Measurements from ENCODE around the gene ZNF79. TPM values are rescaled to one million over a fixed set of nuclear protein-coding genes. Genes with fewer than 3 reads are reported as not detected.

Gene ZNF79
- 1 to 10 TPM; 6.2 to 6.6 TPM for total RNA-seq
- long read RNA-seq, partial matches to known transcripts = 2 of 7 reads
- long read RNA-seq, other reads (novel, unspliced or antisense) = 4 of 7 reads

- intact Hi-C loops (cut with DNase I) = loop anchor here in 1 of 2 donors (1.0 kb wide), 1 partner anchor 27 kb away; the partner anchor contains the start of genes LRSAM1 and RPL12
- DNase-seq (peak; percentile 95), ATAC-seq (peak; percentile 97 to 98)
Observed at GRCh38 chr9:127423934-127424675, at the start of gene ZNF79. Gene ZNF79 (plus strand): TSS chr9:127424382. CDS start chr9:127424788, 406 bp downstream.

DNA sequence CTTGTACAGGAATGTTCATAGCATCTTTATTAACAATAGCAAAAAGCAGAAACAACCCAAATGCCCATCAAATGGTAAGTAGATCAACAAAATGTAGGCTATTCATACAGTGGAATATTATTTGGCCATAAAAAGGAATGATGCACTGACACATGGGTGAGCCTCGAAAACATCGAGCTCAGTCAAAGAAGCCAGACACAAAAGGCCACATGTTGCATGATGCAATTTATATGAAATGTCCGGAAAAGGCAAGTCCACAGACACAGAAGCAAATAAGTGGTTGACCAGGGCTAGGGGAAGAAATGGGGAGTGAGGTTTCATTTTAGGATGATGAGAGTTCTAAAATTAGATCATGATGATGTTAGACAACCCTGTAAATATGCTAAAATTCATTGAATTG lies 43.7 kb upstream of the ZNF79 start:
- DNase-seq (no peak), ATAC-seq (no peak)
- intact Hi-C loops (cut with DNase I) = no loop called here

DNA sequence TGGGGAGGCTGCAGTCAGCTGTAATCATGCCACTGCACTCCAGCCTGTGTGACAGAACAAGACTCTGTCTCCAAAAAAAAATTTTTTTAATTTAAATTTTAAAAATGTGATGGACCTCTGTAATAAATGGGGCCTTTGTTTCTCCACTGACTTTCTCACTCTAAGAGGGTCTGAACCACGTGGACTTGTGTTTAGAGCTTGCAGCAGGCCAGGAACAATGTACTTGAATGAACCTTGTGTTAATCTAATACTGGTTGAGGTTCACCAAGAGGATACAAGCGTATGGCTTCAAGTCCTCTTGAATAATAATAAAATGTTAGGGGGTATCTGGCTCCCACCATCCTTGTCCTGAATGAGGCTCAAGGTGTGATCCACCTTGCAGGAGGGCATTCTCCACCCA lies 41.6 kb upstream of the ZNF79 start:
- intact Hi-C loops (cut with DNase I) = no loop called here
- no peak for DNase-seq
- ATAC-seq = no peak

- intact Hi-C loops (cut with DNase I) = no loop called here
- DNase-seq (no peak), ATAC-seq (no peak)
Observed at GRCh38 chr9:127384016-127384730, 40.0 kb upstream of the ZNF79 start.

DNA sequence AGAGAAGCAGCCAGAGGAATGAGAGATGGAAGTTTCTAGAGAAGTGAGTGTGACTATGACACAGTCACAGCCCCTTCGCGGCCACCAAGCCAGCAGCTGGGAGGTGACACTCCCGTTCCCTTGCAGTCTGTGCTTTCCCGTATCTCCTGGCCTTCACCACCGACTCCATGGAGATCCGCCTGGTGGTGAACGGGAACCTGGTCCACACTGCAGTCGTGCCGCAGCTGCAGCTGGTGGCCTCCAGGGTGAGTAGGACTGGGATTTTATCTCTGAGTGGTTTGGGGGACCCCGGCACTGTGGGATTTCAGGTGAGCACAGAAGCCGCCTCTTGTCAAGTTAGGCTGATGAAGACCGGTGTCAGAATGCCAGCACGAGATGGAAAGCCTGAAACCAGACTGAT lies 39.3 kb upstream of the ZNF79 start:
- intact Hi-C loops (cut with DNase I) = no loop called here
- no peak for DNase-seq
- ATAC-seq = no peak

DNA sequence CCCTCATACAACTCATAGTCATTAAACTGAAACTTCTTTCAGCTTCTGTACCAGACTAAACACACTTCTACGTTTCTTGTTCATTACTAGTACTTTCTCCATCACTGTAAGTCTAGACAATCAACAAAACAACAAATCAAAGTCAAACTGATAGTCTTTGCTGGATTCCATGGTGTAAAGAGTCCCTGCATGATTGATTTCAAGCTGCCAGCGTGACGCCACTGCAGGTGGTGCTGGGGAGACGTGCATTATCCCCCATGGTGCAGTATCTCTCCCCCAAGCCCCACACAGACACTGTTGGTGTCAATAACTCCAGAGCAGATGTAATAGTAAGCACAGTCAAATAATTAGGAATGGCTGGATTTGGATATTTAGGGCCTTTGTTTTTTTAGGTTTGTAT lies 37.9 kb upstream of the ZNF79 start:
- intact Hi-C loops (cut with DNase I) = no loop called here
- no peak for ATAC-seq
- DNase-seq = no peak

DNA sequence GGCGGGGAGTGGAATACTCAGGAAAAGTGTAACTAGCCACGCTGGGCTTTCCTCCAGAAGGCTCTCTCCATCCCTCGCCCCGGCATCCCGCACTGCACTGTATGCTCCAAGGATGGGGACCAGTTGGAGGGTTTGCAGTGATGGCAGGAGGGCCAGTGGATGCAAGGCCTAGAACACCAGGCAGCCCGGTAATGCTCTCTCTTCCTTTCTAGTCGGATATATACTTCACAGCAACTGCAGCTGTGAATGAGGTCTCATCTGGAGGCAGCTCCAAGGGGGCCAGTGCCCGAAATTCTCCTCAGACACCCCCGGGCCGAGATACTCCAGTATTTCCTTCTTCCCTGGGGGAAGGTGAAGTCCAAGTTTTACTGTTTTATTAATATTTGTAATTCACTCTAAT lies 37.2 kb upstream of the ZNF79 start:
- DNase-seq (no peak), ATAC-seq (no peak)
- intact Hi-C loops (cut with DNase I) = no loop called here

DNA sequence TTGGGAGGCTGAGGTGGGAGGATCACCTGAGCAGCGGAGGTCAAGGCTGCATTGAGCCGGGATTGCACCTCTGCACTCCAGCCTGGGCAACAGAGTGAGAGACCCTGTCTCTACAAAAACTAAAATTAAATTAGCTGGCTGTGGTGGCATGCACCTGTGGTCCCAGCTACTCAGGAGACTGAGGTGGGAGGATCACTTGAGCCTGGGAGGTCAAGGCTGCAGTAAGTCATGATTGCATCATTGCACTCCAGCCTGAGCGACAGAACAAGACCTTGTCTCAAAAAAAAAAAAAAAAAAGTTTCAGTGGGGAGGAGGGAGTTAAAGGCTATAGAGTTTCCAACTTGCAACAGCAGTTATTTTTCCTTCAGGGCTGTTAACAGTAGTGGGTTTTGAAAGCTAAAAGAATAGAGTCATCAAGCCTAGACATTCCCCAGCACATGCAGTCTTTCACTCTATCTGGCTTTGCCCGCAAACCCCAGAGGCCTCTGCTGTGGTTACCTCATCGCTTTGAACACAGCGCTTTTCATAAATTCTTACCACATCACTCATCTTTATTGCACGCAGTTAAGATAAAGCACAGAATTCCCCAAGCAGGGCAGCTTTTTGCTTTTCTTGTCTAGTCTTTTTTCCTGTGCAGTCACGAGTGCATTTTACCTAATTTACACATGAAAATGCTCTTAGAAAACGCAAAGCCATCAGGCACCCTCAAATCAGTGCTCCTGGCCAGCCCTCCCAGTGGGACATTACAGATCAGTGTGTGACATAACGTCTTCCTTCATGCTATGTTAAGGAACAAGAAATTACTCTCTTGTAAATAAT lies 35.9 kb upstream of the ZNF79 start:
- intact Hi-C loops (cut with DNase I) = no loop called here
- DNase-seq = peak; percentile 59
- peak; percentile 90 to 97 for ATAC-seq

GRCh38 chr9:127388856-127389238 lies 35.3 kb upstream of the ZNF79 start:
- DNase-seq (no peak), ATAC-seq (peak in 1 of 2 donors; percentile 19)
- intact Hi-C loops (cut with DNase I) = no loop called here

DNA sequence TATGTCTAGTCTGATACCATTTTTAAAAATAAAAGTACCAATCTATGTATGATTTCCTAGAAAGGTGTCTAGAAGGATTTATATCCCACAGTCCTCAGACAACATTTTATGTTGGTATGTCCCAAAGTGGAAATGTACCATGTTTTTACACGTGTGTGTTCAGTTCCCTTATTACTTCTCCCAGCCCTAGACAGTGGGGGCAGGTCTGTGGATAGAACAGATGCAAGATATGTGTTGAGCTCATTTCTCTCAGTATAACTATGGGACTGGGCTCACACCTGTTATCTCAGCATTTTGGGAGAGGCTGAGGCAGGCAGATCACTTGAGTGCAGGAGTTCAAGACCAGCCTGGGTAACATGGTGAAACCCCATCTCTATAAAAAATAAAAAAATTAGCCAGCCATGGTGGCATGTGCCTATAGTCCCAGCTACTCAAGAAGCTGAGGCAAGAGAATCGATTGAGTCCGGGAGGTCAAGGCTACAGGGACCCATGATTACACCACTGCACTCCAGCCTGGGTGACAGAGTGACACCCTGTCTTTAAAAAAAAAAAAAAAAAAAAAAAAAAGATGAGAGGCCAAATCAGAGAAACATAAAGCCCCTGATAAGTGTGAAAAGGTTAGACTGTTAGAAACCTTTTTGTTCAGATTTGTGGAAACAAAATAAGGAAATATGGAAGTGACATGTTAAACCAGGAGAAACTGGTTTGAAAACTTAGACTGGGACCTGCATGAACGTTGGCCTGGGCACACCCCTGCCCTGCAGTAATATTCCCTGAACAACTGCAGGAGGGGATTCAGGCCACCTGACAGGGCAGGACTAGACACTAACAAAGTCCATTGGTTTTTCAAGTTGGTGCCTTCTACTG lies 34.6 kb upstream of the ZNF79 start:
- intact Hi-C loops (cut with DNase I) = no loop called here
- no peak for ATAC-seq
- no peak for DNase-seq

- no peak for DNase-seq
- intact Hi-C loops (cut with DNase I) = no loop called here
- ATAC-seq = no peak
Observed at GRCh38 chr9:127390248-127390545, 34.0 kb upstream of the ZNF79 start.

DNA sequence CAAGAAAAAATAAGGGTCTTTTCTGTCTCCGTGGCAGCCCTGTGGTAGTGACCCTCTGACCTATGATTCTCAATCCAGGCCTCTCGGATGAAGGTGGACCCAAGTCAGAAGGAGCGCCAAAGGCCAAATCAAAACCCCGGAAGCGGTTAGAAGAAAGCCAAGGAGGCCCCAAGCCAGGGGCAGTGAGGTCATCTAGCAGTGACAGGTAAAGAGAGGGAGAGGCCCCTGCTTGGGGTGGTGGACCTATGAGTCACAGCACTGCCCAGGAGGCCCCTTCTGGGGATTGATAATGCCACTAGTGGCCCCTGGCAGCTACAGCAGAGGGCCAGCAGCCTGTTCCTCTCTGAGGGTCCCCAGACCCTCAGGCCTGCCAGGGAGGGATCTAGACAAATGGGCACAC lies 33.6 kb upstream of the ZNF79 start:
- no peak for DNase-seq
- no peak for ATAC-seq
- intact Hi-C loops (cut with DNase I) = no loop called here

DNA sequence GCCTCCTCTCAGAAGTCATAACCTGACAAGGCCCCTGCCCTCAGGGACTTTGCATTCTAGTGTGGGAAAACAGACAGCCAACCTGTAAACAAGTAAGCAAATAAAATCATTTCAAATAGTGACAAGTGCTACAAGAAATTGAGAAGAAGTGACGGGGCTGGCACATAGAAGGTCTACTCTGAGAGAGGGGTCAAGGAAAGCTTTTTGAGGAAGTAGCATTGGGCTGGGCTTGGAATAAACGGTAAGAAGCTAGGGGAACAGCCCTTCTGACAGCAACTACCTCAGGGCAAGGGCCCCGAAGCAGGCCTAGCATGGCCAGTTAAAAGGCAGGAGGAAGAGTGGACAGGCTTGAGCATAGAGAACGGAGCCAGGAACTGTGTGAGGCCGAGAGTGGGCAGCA lies 32.0 kb upstream of the ZNF79 start:
- DNase-seq = no peak
- intact Hi-C loops (cut with DNase I) = no loop called here
- ATAC-seq = no peak

DNA sequence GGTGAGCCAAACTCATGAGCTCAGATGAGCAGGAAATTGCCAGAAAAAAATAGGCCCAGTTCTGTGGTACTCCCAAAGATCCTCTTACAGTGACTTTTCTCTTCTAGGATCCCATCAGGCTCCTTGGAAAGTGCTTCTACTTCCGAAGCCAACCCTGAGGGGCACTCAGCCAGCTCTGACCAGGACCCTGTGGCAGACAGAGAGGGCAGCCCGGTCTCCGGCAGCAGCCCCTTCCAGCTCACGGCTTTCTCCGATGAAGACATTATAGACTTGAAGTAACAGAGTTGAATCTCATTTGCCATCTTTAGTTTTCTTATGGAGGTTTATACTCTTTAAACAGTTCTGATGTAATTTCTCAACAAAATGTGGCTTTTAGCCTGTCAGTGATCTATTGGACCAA lies 31.2 kb upstream of the ZNF79 start:
- ATAC-seq = no peak
- DNase-seq = no peak
- intact Hi-C loops (cut with DNase I) = no loop called here

- DNase-seq = no peak
- intact Hi-C loops (cut with DNase I) = no loop called here
Observed at GRCh38 chr9:127393645-127394044, 30.5 kb upstream of the ZNF79 start.

DNA sequence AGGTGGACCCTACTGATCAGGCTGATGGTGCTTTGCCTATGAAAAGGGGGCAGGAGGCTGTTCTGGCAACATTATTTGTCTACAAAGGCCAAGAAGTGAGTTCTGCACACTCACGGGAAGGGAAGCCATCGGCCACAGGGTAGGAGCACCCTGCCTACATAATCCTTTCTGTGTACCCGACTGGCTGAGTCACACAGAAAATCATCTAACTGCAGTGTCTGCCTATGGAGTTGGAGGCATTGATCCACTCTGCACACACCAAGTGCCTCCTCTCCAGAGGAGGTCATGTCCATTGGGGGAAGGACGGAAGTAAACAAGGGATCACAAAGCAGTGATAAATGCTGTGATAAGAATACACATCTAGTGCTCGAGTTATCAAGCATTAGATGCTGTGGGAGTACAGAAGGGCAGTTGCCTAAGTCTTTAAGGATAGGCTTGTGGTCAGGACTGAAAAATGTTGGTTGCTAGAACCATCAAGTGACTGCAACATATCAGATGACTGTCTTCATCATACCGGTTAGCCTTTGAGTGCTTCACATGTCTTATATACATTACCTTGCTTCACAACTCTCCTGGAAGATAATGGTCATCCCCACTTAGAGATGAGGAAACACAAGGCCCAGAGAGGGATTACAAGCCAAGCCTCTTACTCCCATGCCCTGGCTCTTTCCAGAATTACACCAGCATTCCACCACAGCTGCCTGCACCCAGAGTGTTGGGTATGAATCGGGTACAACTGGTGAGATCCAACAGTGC lies 28.5 kb upstream of the ZNF79 start:
- ATAC-seq = no peak
- no peak for DNase-seq
- intact Hi-C loops (cut with DNase I) = no loop called here

More at GRCh38 chr9:127393645-127394044, 30.5 kb upstream of the ZNF79 start:
- ATAC-seq = no peak

DNA sequence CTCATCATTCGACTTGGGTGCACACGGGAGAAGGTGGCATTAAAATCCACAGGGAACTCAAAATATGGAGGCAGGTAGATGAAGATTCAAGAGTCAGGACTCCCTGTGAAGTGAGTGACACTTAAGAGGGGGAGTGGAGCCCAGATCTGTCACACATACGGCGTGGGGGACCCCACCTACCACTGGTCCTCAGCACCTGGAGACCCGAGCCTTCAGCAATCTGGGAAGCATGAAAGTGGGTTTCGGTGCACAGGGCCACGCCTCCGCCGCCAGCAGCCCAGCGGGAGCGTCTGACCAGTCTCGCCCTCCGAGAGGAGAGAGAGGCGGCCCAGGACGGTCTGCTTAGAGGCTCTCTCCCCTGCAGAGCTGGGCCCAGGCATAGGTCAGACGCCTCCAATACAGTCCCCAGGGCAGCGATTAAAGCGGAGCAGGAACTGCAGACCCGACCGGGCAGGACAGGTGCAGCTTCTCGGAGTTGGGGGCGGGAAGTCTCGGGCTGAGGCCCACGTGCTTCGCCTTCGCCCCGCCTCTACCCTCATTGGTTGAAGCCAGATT lies 27.9 kb upstream of the ZNF79 start:
- intact Hi-C loops (cut with DNase I) = no loop called here
- DNase-seq = no peak
- ATAC-seq = peak in 1 of 2 donors; percentile 1

Data from left cardiac atrium (tissue), 4 donors.